ENCODE data around the gene YIPF1.

DNA sequence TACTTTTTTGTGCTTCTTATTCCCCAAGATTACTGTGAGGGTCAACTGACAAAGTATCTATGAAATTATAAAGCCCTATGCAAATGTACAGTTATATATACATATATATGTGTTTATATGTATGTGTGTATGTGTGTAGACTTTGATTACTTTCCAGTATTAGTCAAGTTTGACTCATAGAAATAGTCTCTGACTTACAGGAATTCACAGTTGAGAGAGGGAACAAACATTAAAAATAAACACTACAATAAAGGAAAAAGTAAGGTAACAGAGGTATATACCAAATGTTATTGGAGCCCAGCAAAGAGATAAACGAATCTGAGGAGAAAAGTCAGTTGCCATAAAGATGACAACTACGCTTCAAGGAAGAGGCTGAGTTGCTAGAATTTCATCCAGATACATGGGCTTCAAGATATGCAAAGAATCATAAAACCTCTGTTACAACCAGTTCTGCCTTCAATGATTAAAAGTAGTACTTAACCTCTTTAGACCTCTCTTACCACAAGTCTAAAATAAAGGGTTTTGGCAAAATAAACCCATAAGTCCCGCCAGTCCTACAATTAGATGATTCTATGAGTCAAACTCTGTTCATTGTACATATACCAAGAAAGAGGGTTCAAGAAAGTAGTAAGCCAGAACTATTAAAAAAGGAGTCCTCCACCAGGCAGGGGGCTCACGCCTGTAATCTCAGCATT is 48.7 kb upstream of the YIPF1 start:
- TF ChIP-seq CTCF (IDR thresholded peaks at IDR 0.05 in 2 of 3, conservative IDR thresholded peaks at IDR 0.05 in 1 of 3; ENCODE audit: control insufficient read depth in 2 of 3, extremely low read depth in 1 of 3, insufficient read depth in 1 of 3, low read depth in 3 of 3, low read length in 3 of 3) (no peak), TCF3 (IDR thresholded peaks at IDR 0.05; ENCODE audit: borderline replicate concordance, insufficient read depth, low read depth, low read length) (no peak), NRF1 (conservative IDR thresholded peaks at IDR 0.05; ENCODE audit: low read depth, low read length) (no peak), POLR2AphosphoS5 (IDR thresholded peaks at IDR 0.05; ENCODE audit: low read length) (no peak), SIN3A (IDR thresholded peaks at IDR 0.05; ENCODE audit: low read depth, low read length) (no peak), ZBTB33 (IDR thresholded peaks at IDR 0.05) (no peak), ATF2 (IDR thresholded peaks at IDR 0.05; ENCODE audit: low read length) (no peak), POLR2A (IDR thresholded peaks at IDR 0.05; ENCODE audit: low read depth, low read length) (no peak), RCOR1 (conservative IDR thresholded peaks at IDR 0.05; ENCODE audit: low read depth, low read length) (no peak)
